ENCODE measurements around the gene FIGNL2. TPM values are rescaled to one million over a fixed set of nuclear protein-coding genes. Genes with fewer than 3 reads are reported as not detected.

Gene FIGNL2
- polyA plus RNA-seq, 2 of the 4 experiments (the other 2 are of a cell fraction), result 0.26 to 0.46 TPM

GRCh38 chr12:51819736-51820525 lies 28.6 kb downstream of the FIGNL2 start:
- H3K4me3 ChIP-seq, result peak overlapping the region; percentile 94
- peak overlapping the region; percentile 90 for H3K4me2 ChIP-seq
- H3K4me1 ChIP-seq, result peaks cover 33% of the 10 kb centered on the region
- H3K9me3 ChIP-seq, result no peaks in the 10 kb centered on the region
- TF ChIP-seq HDAC2 (IDR thresholded peaks at IDR 0.05) (no peak), POLR2A (IDR thresholded peaks at IDR 0.05; ENCODE audit: low read length) (0 out of 2 replicates have a peak, but pooled peaks have one; percentile 16)
- 4% methylated on average over 32 of the region's 32 CpGs for WGBS (ENCODE audit: missing lambda C conversion rate)
- DNase-seq (ENCODE audit: low read depth in 1 of 2, low spot score in 1 of 2) (peak; percentile 37 to 48), FAIRE-seq (no peak), ATAC-seq (peak; percentile 8 to 20; a peak in 4 of 6 replicates)
- H3K27ac ChIP-seq, result peak overlapping the region; percentile 98 to 100
- POLR2A ChIA-PET, result interaction anchor here (0.6 to 1.7 kb wide), 8 partner anchors 12 to 737 kb away, joined by 3 to 9 read pairs (median 4); partner anchors contain the start of gene CSRNP2
- CTCF ChIA-PET, result interaction anchor here (0.6 to 10.5 kb wide), 45 partner anchors 8 to 470 kb away, joined by 3 to 155 read pairs (median 4); partner anchors contain the start of genes ACVR1B, GALNT6 and SLC4A8

DNA sequence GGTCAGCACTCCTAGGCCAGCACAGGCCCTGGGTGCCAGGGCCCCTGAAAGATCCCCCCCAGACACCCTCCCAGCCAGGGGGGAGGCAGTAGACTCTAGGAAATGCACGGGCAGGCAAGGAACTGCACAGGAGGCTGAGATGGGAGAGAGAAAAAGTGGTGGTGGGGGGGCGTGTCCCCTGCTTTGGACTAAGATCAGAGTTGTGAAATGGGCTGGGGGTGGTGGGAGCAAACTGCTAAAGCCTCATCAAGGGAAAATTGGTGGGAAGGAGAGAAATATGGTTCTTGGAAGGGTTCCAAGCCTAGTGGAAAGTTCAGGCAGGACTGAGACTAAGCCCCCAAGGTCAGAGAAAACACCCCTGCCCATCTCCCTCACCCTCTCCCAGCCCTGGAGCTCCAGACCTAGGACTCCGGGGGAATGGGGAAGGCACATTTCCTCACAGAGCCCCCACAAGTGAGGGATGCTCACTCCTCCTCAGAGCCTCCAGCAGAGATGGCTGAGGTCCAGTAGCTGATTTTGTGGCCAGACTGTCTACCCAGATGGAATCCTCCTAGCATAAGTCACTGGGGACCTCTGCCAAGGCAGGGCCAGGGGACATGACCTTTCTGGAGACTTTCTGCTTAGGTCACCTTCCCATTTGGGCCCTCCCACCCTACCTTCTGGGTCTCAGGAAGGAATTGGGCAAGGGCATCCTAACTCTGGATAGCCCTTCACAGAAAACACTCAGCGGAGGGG lies 29.8 kb downstream of the FIGNL2 start:
- H3K4me2 ChIP-seq, result peak overlapping the region; percentile 90
- 68% methylated on average over 4 of the region's 4 CpGs for WGBS (ENCODE audit: missing lambda C conversion rate)
- ChIA-PET POLR2A (no interaction called here), CTCF (interaction anchor here (0.6 to 10.5 kb wide), 9 partner anchors 16 to 397 kb away, joined by 3 to 155 read pairs (median 4); partner anchors contain the start of gene SLC4A8)
- ATAC-seq, result no peak
- peaks cover 36% of the 10 kb centered on the region for H3K4me1 ChIP-seq
- no peak for DNase-seq (ENCODE audit: low read depth in 1 of 2, low spot score in 1 of 2)
- H3K9me3 ChIP-seq, result no peaks in the 10 kb centered on the region
- peak overlapping the region in 1 of 2 experiments; percentile 100; a peak in 3 of 6 replicates for H3K27ac ChIP-seq
- no peak for FAIRE-seq
- TF ChIP-seq, protein P1, sequence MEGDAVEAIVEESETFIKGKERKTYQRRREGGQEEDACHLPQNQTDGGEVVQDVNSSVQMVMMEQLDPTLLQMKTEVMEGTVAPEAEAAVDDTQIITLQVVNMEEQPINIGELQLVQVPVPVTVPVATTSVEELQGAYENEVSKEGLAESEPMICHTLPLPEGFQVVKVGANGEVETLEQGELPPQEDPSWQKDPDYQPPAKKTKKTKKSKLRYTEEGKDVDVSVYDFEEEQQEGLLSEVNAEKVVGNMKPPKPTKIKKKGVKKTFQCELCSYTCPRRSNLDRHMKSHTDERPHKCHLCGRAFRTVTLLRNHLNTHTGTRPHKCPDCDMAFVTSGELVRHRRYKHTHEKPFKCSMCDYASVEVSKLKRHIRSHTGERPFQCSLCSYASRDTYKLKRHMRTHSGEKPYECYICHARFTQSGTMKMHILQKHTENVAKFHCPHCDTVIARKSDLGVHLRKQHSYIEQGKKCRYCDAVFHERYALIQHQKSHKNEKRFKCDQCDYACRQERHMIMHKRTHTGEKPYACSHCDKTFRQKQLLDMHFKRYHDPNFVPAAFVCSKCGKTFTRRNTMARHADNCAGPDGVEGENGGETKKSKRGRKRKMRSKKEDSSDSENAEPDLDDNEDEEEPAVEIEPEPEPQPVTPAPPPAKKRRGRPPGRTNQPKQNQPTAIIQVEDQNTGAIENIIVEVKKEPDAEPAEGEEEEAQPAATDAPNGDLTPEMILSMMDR (IDR thresholded peaks at IDR 0.05), result no peak
- TF ChIP-seq CHD2 (IDR thresholded peaks at IDR 0.05; ENCODE audit: low read length, partially characterized antibody) (no peak), JUNB (IDR thresholded peaks at IDR 0.05) (no peak), RARB (CRISPR knock-in tag; IDR thresholded peaks at IDR 0.05) (no peak), CHD4 (IDR thresholded peaks at IDR 0.05; ENCODE audit: borderline replicate concordance) (no peak), GATA3 (IDR thresholded peaks at IDR 0.05; ENCODE audit: borderline replicate concordance) (no peak), CEBPB (IDR thresholded peaks at IDR 0.05) (no peak), HEYL (CRISPR knock-in tag; IDR thresholded peaks at IDR 0.05) (no peak), JUN (IDR thresholded peaks at IDR 0.05) (no peak), MAZ (IDR thresholded peaks at IDR 0.05; ENCODE audit: borderline replicate concordance, low read depth, low read length) (no peak), EHMT2 (IDR thresholded peaks at IDR 0.05; ENCODE audit: low read depth) (no peak), ESRRA (IDR thresholded peaks at IDR 0.05; ENCODE audit: borderline replicate concordance, low read length) (no peak)
- no peak overlapping the region for H3K4me3 ChIP-seq

GRCh38 chr12:51818086-51818485 lies 30.4 kb downstream of the FIGNL2 start:
- DNase-seq (ENCODE audit: low read depth in 1 of 2, low spot score in 1 of 2) (no peak), FAIRE-seq (no peak), ATAC-seq (no peak)
- TF ChIP-seq, protein P2, sequence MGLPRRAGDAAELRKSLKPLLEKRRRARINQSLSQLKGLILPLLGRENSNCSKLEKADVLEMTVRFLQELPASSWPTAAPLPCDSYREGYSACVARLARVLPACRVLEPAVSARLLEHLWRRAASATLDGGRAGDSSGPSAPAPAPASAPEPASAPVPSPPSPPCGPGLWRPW (IDR thresholded peaks at IDR 0.05), result no peak
- TF ChIP-seq TP53 (CRISPR knock-in tag; IDR thresholded peaks at IDR 0.05), result no peak
- TF ChIP-seq, protein P3, sequence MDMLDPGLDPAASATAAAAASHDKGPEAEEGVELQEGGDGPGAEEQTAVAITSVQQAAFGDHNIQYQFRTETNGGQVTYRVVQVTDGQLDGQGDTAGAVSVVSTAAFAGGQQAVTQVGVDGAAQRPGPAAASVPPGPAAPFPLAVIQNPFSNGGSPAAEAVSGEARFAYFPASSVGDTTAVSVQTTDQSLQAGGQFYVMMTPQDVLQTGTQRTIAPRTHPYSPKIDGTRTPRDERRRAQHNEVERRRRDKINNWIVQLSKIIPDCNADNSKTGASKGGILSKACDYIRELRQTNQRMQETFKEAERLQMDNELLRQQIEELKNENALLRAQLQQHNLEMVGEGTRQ (IDR thresholded peaks at IDR 0.05), result no peak
- no peak for TF ChIP-seq HOXB5 (CRISPR knock-in tag; IDR thresholded peaks at IDR 0.05)
- no peak for TF ChIP-seq ZNF302 (CRISPR knock-in tag; IDR thresholded peaks at IDR 0.05)
- no peak for TF ChIP-seq RAD21 (conservative IDR thresholded peaks at IDR 0.05 in 1 of 2, IDR thresholded peaks at IDR 0.05 in 1 of 2)
- TF ChIP-seq MYC (IDR thresholded peaks at IDR 0.05; ENCODE audit: borderline replicate concordance, low read length), result no peak
- no peak for TF ChIP-seq ZSCAN20 (CRISPR knock-in tag; IDR thresholded peaks at IDR 0.05)
- no peak for TF ChIP-seq SMC3 (IDR thresholded peaks at IDR 0.05)
- TF ChIP-seq TFCP2L1 (CRISPR knock-in tag; IDR thresholded peaks at IDR 0.05), result no peak
- Histone ChIP-seq H3K4me1 (peaks cover 36% of the 10 kb centered on the region), H3K9me3 (no peaks in the 10 kb centered on the region), H3K4me3 (no peak overlapping the region), H3K27ac (peak overlapping the region in 1 of 2 experiments; percentile 100; a peak in 3 of 6 replicates), H3K4me2 (peak overlapping the region; percentile 90; the same call in 2 of the 3 replicates)
- WGBS (ENCODE audit: missing lambda C conversion rate), result 94% methylated on average over 5 of the region's 5 CpGs
- CTCF ChIA-PET, result interaction anchor here (1.9 to 10.5 kb wide), 2 partner anchors 57 to 396 kb away, joined by 8 to 155 read pairs; partner anchors contain the start of gene SLC4A8
- POLR2A ChIA-PET, result no interaction called here

Data from A549 (cell line).